IMR-90 (cell line): Measurements from ENCODE around the gene RBPJL. TPM values are rescaled to one million over a fixed set of nuclear protein-coding genes. Genes with fewer than 3 reads are reported as not detected.

Source experiments
- ATAC-seq: fragments of 200-7000 bp; cut with Tn5 transposase; 2 replicates; pipeline ENCODE4 v1.9.1; 2020; ENCODE audit warnings: low read depth, mild to moderate bottlenecking, moderate library complexity
- BruUV-seq: library from RNA; stranded (reverse); fragments of 400-500 nt; replicated peaks from 2 replicates; lab custom pipeline; 2021; lab: Mats Ljungman, UMichigan
- CTCF ChIA-PET: fragments of 300-600 bp; formaldehyde crosslinking; extraction: SDS; loops from one replicate; lab custom pipeline; 2021; ENCODE audit warnings: antibody characterized with exemption; lab: Yijun Ruan, JAX
- POLR2A ChIA-PET: fragments of 300-600 bp; sonication (Branson Sonifier 250); formaldehyde crosslinking; loops from one replicate; lab custom pipeline; 2022; ENCODE audit warnings: antibody characterized with exemption; ENCODE audit not compliant: unreplicated experiment; lab: Charles Lee
- DNase-seq: peaks from one replicate; pipeline ENCODE4 v3.0.0; 2013
- H2AFZ ChIP-seq: replicated peaks from 2 replicates; pipeline ENCODE3; 2013; ENCODE audit warnings: low read length, mild to moderate bottlenecking; ENCODE audit not compliant: poor library complexity
- H2AK5ac ChIP-seq: 2 replicates; pipeline ENCODE4 v1.6.1; 2013; ENCODE audit warnings: low read depth, low read length, inconsistent platforms
- H2AK9ac ChIP-seq: replicated peaks from 2 replicates; pipeline ENCODE3; 2013; ENCODE audit warnings: mild to moderate bottlenecking, low read depth, low read length, moderate library complexity; ENCODE audit not compliant: poor library complexity
- H2BK120ac ChIP-seq: 2 replicates; pipeline ENCODE4 v1.6.1; 2013; ENCODE audit warnings: low read depth, low read length, inconsistent platforms
- H2BK15ac ChIP-seq: 3 replicates; pipeline ENCODE4 v1.6.1; 2013; ENCODE audit warnings: low read depth, low read length, inconsistent platforms
- H2BK20ac ChIP-seq: 2 replicates; pipeline ENCODE4 v1.6.1; 2013; ENCODE audit warnings: low read depth, mild to moderate bottlenecking, inconsistent platforms, low read length, moderate library complexity
- H2BK5ac ChIP-seq: 2 replicates; pipeline ENCODE4 v1.6.1; 2013; ENCODE audit warnings: mild to moderate bottlenecking, low read depth, low read length, inconsistent platforms; ENCODE audit not compliant: poor library complexity, severe bottlenecking
- H3K14ac ChIP-seq: replicated peaks from 2 replicates; pipeline ENCODE4 v1.6.1; 2013; ENCODE audit warnings: low read depth, low read length, inconsistent platforms
- H3K18ac ChIP-seq: 2 replicates; pipeline ENCODE4 v1.6.1; 2013; ENCODE audit warnings: low read depth, low read length, control low read depth
- H3K23ac ChIP-seq: 2 replicates; pipeline ENCODE4 v1.6.1; 2013; ENCODE audit warnings: low read depth, low read length, inconsistent platforms
- H3K27ac ChIP-seq: 2 replicates; pipeline ENCODE4 v1.5.1; 2013; ENCODE audit warnings: mild to moderate bottlenecking, control low read depth, low read length; ENCODE audit not compliant: insufficient read depth
- H3K27me3 ChIP-seq: 2 replicates; pipeline ENCODE4 v1.6.1; 2013; ENCODE audit warnings: low read length; ENCODE audit not compliant: control insufficient read depth, insufficient read depth
- H3K36me3 ChIP-seq: 2 replicates; pipeline ENCODE4 v1.6.1; 2013; ENCODE audit warnings: low read length, mixed read lengths; ENCODE audit not compliant: control insufficient read depth, insufficient read depth
- H3K4ac ChIP-seq: 2 replicates; pipeline ENCODE4 v1.6.1; 2013; ENCODE audit warnings: low read depth, low read length, inconsistent platforms
- H3K4me1 ChIP-seq: 2 replicates; pipeline ENCODE4 v1.6.1; 2013; ENCODE audit warnings: low read length, mixed read lengths; ENCODE audit not compliant: control insufficient read depth, insufficient read depth
- H3K4me2 ChIP-seq: 2 replicates; pipeline ENCODE4 v1.6.1; 2013; ENCODE audit warnings: low read depth, mild to moderate bottlenecking, control low read depth, low read length, moderate library complexity
- H3K4me3 ChIP-seq: 2 replicates; pipeline ENCODE4 v1.5.1; 2013; ENCODE audit warnings: low read depth, mild to moderate bottlenecking, control low read depth, low read length, moderate library complexity; ENCODE audit not compliant: insufficient read depth
- H3K56ac ChIP-seq: 2 replicates; pipeline ENCODE4 v1.6.1; 2013; ENCODE audit warnings: low read length, inconsistent platforms; ENCODE audit not compliant: insufficient read depth; ENCODE audit errors: extremely low read depth
- H3K79me1 ChIP-seq, 2 experiments: 2 replicates each; pipeline ENCODE4 v1.6.1; 2013; ENCODE audit warnings: low read length in 2 of 2, inconsistent platforms in 1 of 2, low read depth in 1 of 2
- H3K9ac ChIP-seq: 2 replicates; pipeline ENCODE4 v1.6.1; 2013; ENCODE audit warnings: low read depth, low read length, control low read depth
- H3K9me1 ChIP-seq: 2 replicates; pipeline ENCODE4 v1.6.1; 2013; ENCODE audit warnings: low read length, inconsistent platforms; ENCODE audit not compliant: insufficient read depth
- H3K9me3 ChIP-seq: 2 replicates; pipeline ENCODE4 v1.6.1; 2013; ENCODE audit warnings: low read length; ENCODE audit not compliant: control insufficient read depth, insufficient read depth
- H4K20me1 ChIP-seq: 2 replicates; pipeline ENCODE4 v1.6.1; 2013; ENCODE audit warnings: low read length, inconsistent platforms; ENCODE audit not compliant: insufficient read depth
- H4K5ac ChIP-seq: 2 replicates; pipeline ENCODE4 v1.6.1; 2013; ENCODE audit warnings: mild to moderate bottlenecking, low read depth, low read length, control low read depth
- H4K8ac ChIP-seq, 2 experiments: 2 replicates each; pipeline ENCODE4 v1.6.1; 2013; ENCODE audit warnings: low read depth in 2 of 2, low read length in 2 of 2, control low read depth in 1 of 2, inconsistent platforms in 1 of 2
- H4K91ac ChIP-seq: 2 replicates; pipeline ENCODE4 v1.6.1; 2013; ENCODE audit warnings: low read depth, low read length, inconsistent platforms; ENCODE audit not compliant: insufficient read depth
- BHLHE40 ChIP-seq: fragments of 150-350 bp; IDR thresholded peaks from 2 replicates; pipeline ENCODE4 v1.6.1; 2016; ENCODE audit warnings: mild to moderate bottlenecking, low read depth, low read length
- CEBPB ChIP-seq: IDR thresholded peaks from 2 replicates; pipeline ENCODE4 v1.6.1; 2012; ENCODE audit warnings: low read depth, low read length, improper control_type of control experiment
- CHD1 ChIP-seq: IDR thresholded peaks from 2 replicates; pipeline ENCODE4 v1.6.1; 2012; ENCODE audit warnings: low read depth, low read length, improper control_type of control experiment
- CTCF ChIP-seq: conservative IDR thresholded peaks from 2 replicates; pipeline ENCODE4 v1.5.1; 2012; ENCODE audit warnings: mild to moderate bottlenecking, low read depth, low read length, improper control_type of control experiment
- ELK1 ChIP-seq: fragments of 150-350 bp; IDR thresholded peaks from 2 replicates; pipeline ENCODE4 v1.6.1; 2016; ENCODE audit warnings: low read depth, mild to moderate bottlenecking, low read length, moderate library complexity, borderline replicate concordance
- FOS ChIP-seq: fragments of 150-350 bp; IDR thresholded peaks from 2 replicates; pipeline ENCODE4 v1.6.1; 2016; ENCODE audit warnings: low read depth, low read length
- MAFK ChIP-seq: IDR thresholded peaks from 2 replicates; pipeline ENCODE4 v1.6.1; 2012; ENCODE audit warnings: low read depth, low read length, improper control_type of control experiment
- MAZ ChIP-seq: IDR thresholded peaks from 2 replicates; pipeline ENCODE4 v1.6.1; 2012; ENCODE audit warnings: low read depth, mild to moderate bottlenecking, low read length, improper control_type of control experiment, moderate library complexity, borderline replicate concordance
- MXI1 ChIP-seq: IDR thresholded peaks from 2 replicates; pipeline ENCODE4 v1.6.1; 2012; ENCODE audit warnings: low read depth, mild to moderate bottlenecking, low read length, moderate library complexity, borderline replicate concordance
- NFE2L2 ChIP-seq: fragments of 150-350 bp; IDR thresholded peaks from 2 replicates; pipeline ENCODE4 v1.6.1; 2016; ENCODE audit warnings: low read depth, mild to moderate bottlenecking, low read length
- POLR2A ChIP-seq: IDR thresholded peaks from 2 replicates; pipeline ENCODE4 v1.6.1; 2012; ENCODE audit warnings: mild to moderate bottlenecking, low read depth, low read length
- RAD21 ChIP-seq: IDR thresholded peaks from 2 replicates; pipeline ENCODE4 v1.6.1; 2012; ENCODE audit warnings: low read length, improper control_type of control experiment
- RCOR1 ChIP-seq: IDR thresholded peaks from 2 replicates; pipeline ENCODE4 v1.6.1; 2012; ENCODE audit warnings: mild to moderate bottlenecking, low read length, improper control_type of control experiment; ENCODE audit not compliant: insufficient replicate concordance
- RFX5 ChIP-seq: IDR thresholded peaks from 2 replicates; pipeline ENCODE4 v1.8.0; 2012; ENCODE audit warnings: low read depth, mild to moderate bottlenecking, low read length, moderate library complexity
- SMC3 ChIP-seq: fragments of 150-350 bp; IDR thresholded peaks from 2 replicates; pipeline ENCODE4 v1.6.1; 2016; ENCODE audit warnings: low read depth, mild to moderate bottlenecking, antibody characterized with exemption, low read length, moderate library complexity
- USF2 ChIP-seq: fragments of 150-350 bp; IDR thresholded peaks from 2 replicates; pipeline ENCODE4 v1.6.1; 2017; ENCODE audit warnings: mild to moderate bottlenecking, antibody characterized with exemption, low read length, low read depth
- WGBS, 2 experiments: methylation state at CpG; one replicate each; pipeline versions ENCODE4 v1.1.5 to v1.1.7; 2013; ENCODE audit warnings: missing lambda C conversion rate in 2 of 2; ENCODE audit not compliant: insufficient read length in 1 of 2; ENCODE audit errors: extremely low coverage in 2 of 2; 5-methylcytosine and 5-hydroxymethylcytosine counted together
- dilution Hi-C: fragments of 300-500 bp; cut with HindIII; formaldehyde crosslinking; loops from one replicate; pipeline ENCODE4 v1.14.3; 2018; ENCODE audit warnings: low sequenced_read_pairs; ENCODE audit not compliant: unreplicated experiment
- in situ Hi-C: fragments of 300-500 bp; cut with MboI; formaldehyde crosslinking; loops from 3 replicates; pipeline ENCODE4 v1.14.3; 2019; ENCODE audit warnings: low sequenced_read_pairs, inconsistent platforms, mixed read lengths
- intact Hi-C: fragments of 100-400 bp; cut with micrococcal nuclease; formaldehyde crosslinking; loops from 2 replicates; pipeline ENCODE4 v1.10.0; 2022
- polyA plus RNA-seq, 3 experiments: library from polyadenylated mRNA; depleted of rRNA; stranded (reverse); fragments of >200 nt; gene quantifications; 2 replicates each; pipeline ENCODE4 v1.2.3, GENCODE V29; 2012; ENCODE audit warnings: low replicate concordance in 1 of 3
- total RNA-seq: library from RNA; depleted of rRNA; stranded (reverse); fragments of >200 nt; gene quantifications from 2 replicates; pipeline ENCODE4 v1.2.3, GENCODE V29; 2012

RBPJL gene
- total and polyA plus RNA-seq, 2 of the 4 experiments (the other 2 are of a cell fraction), result not detected

- no peak for DNase-seq
- no TSS peak for BruUV-seq
Observed at GRCh38 chr20:45318948-45319347, 12.3 kb downstream of the RBPJL start.

More at GRCh38 chr20:45318948-45319347, 12.3 kb downstream of the RBPJL start:
- no peak overlapping the region for H3K18ac ChIP-seq
- no peak overlapping the region for H3K14ac ChIP-seq
- H3K56ac ChIP-seq, result no peak overlapping the region
- no peaks in the 10 kb centered on the region for H4K20me1 ChIP-seq
- H3K27me3 ChIP-seq, result peaks cover 27% of the 10 kb centered on the region
- no peaks in the 10 kb centered on the region for H3K79me1 ChIP-seq
- no peak overlapping the region for H2BK20ac ChIP-seq
- no peak overlapping the region for H4K5ac ChIP-seq
- no peak overlapping the region for H4K8ac ChIP-seq
- dilution Hi-C loops, result no loop called here
- no peak overlapping the region for H2BK5ac ChIP-seq
- H2AFZ ChIP-seq, result no peak overlapping the region
- no peak overlapping the region for H3K9ac ChIP-seq
- no peak for ATAC-seq
- H3K4ac ChIP-seq, result no peak overlapping the region
- H3K4me2 ChIP-seq, result no peak overlapping the region
- H3K27ac ChIP-seq, result no peak overlapping the region
- no peak overlapping the region for H3K4me3 ChIP-seq
- no peak overlapping the region for H2BK15ac ChIP-seq
- no peaks in the 10 kb centered on the region for H3K36me3 ChIP-seq
- H3K4me1 ChIP-seq, result no peaks in the 10 kb centered on the region
- H4K91ac ChIP-seq, result no peak overlapping the region
- no peaks in the 10 kb centered on the region for H3K9me3 ChIP-seq
- no peak overlapping the region; the same call in 1 of the 2 replicates for H2AK5ac ChIP-seq
- in situ Hi-C loops, result loop anchor here (5.0 kb wide), 1 partner anchor 453 kb away; no protein-coding TSS in a partner anchor
- CTCF ChIA-PET, result interaction anchor here (0.6 to 4.4 kb wide), 7 partner anchors 11 to 452 kb away, joined by 3 to 30 read pairs (median 4); partner anchors contain the start of genes MATN4 and SYS1
- POLR2A ChIA-PET, result no interaction called here
- H3K23ac ChIP-seq, result no peak overlapping the region
- WGBS, 2 experiments, result 80% methylated on average over 1 of the region's 2 CpGs; no CpG with 5 or more reads in 1 of the 2 experiments
- no peak overlapping the region for H2AK9ac ChIP-seq
- no peaks in the 10 kb centered on the region for H3K9me1 ChIP-seq
- no peak overlapping the region for H2BK120ac ChIP-seq
- no peak for TF ChIP-seq FOS
- TF ChIP-seq SMC3, result no peak
- no peak for TF ChIP-seq NFE2L2
- TF ChIP-seq RFX5, result no peak
- TF ChIP-seq CHD1, result no peak
- TF ChIP-seq MAFK, result no peak
- TF ChIP-seq CTCF, result no peak
- TF ChIP-seq CEBPB, result no peak
- no peak for TF ChIP-seq MAZ
- no peak for TF ChIP-seq POLR2A
- TF ChIP-seq ELK1, result no peak
- TF ChIP-seq BHLHE40, result no peak
- TF ChIP-seq MXI1, result no peak
- no peak for TF ChIP-seq USF2
- TF ChIP-seq RAD21, result no peak
- no peak for TF ChIP-seq RCOR1
- intact Hi-C loops, result loop anchor here (1.0 kb wide), 3 partner anchors 44 to 452 kb away; partner anchors contain the start of gene SYS1
